Measurements from ENCODE around the gene C9orf152.
A peak's percentile ranks its signal among the peaks of the same experiment; 100 is the strongest.

Gene C9orf152

GRCh38 chr9:110187126-110187525, 20.8 kb downstream of the C9orf152 start:
- H3K27ac ChIP-seq, result peak overlapping the region; percentile 94; the same call in 1 of the 2 replicates
- TF ChIP-seq, protein P1, sequence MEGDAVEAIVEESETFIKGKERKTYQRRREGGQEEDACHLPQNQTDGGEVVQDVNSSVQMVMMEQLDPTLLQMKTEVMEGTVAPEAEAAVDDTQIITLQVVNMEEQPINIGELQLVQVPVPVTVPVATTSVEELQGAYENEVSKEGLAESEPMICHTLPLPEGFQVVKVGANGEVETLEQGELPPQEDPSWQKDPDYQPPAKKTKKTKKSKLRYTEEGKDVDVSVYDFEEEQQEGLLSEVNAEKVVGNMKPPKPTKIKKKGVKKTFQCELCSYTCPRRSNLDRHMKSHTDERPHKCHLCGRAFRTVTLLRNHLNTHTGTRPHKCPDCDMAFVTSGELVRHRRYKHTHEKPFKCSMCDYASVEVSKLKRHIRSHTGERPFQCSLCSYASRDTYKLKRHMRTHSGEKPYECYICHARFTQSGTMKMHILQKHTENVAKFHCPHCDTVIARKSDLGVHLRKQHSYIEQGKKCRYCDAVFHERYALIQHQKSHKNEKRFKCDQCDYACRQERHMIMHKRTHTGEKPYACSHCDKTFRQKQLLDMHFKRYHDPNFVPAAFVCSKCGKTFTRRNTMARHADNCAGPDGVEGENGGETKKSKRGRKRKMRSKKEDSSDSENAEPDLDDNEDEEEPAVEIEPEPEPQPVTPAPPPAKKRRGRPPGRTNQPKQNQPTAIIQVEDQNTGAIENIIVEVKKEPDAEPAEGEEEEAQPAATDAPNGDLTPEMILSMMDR (conservative IDR thresholded peaks at IDR 0.05), result no peak

- TF ChIP-seq, protein P1 (conservative IDR thresholded peaks at IDR 0.05), result no peak
- no peak overlapping the region for H3K27ac ChIP-seq
Observed at GRCh38 chr9:110186254-110186653, 21.7 kb downstream of the C9orf152 start.

- TF ChIP-seq, protein P1 (conservative IDR thresholded peaks at IDR 0.05), result no peak
- no peak overlapping the region; the same call in 1 of the 2 replicates for H3K27ac ChIP-seq
Observed at GRCh38 chr9:110185806-110186205, 22.2 kb downstream of the C9orf152 start.

GRCh38 chr9:110183208-110184145, 24.5 kb downstream of the C9orf152 start:
- TF ChIP-seq, protein P1 (conservative IDR thresholded peaks at IDR 0.05), result peak; percentile 95
- H3K27ac ChIP-seq, result peak overlapping the region; percentile 43

- TF ChIP-seq, protein P1 (conservative IDR thresholded peaks at IDR 0.05), result no peak
- no peak overlapping the region for H3K27ac ChIP-seq
Observed at GRCh38 chr9:110180511-110181434, 27.2 kb downstream of the C9orf152 start.

DNA sequence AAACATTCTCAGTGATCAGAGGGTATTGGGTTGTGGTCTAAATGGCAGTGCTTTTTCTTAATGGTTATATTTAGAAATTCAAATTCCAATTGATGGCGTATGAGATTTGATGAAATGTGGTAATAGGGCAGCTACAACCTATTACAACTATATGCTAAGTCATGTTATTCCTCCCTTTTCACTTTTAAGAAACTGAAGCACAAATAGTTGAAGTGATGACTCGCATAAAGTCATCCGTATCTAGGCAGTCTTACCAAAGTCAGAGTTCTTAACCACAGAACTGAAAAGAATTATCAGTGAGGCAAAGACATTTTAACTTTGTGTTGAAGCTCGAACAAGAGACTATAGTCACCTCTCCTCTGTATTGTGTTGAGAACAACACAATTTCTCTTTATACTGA, 28.2 kb downstream of the C9orf152 start:
- no peak overlapping the region for H3K27ac ChIP-seq
- TF ChIP-seq, protein P1 (conservative IDR thresholded peaks at IDR 0.05), result no peak

- TF ChIP-seq, protein P1 (conservative IDR thresholded peaks at IDR 0.05), result no peak
- H3K27ac ChIP-seq, result no peak overlapping the region
Observed at GRCh38 chr9:110178281-110178680, 29.7 kb downstream of the C9orf152 start.

Measured in VCaP (cell line).